GM18499 (cell line): ENCODE data around the gene BCOR.

ENCODE experiments used
- ATAC-seq: cut with Tn5 transposase; IDR thresholded peaks from one replicate; pipeline ENCODE4 v1.9.1; 2021; ENCODE audit warnings: moderate number of reproducible peaks; ENCODE audit not compliant: insufficient read depth, unreplicated experiment

The BCOR gene

DNA sequence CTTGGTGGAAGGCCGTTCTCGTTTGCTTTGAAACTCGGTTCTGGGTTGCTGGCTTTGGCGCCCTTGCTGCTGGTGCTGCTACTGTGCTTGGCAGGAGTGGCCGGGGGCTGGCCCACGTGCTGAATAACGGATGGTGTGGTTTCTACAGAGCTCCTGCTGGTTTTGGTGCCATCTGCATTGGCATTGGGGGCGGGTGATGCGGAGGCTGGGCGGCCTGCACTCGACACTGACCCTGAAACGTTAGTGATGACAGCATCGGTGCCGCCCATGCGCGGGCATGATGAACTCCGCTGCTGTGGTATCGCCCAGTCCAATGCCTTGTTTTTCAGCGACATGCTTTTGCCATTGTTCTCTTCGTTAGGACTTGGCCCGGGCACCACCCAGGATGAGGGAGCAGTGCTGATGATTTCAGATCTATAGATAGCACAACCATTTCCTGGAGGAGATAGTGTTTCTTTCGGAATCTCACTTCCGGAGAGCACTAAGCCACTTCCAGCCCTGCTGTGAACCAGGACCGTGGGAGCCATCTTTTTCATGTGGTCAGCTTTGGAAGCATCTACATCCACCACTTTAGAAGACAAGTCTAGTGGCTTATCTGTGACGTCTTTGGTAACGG lies 24.2 kb downstream of the BCOR start:
- ATAC-seq = no peak

GRCh38 chrX:40072246-40072645 lies 25.5 kb downstream of the BCOR start:
- no peak for ATAC-seq

GRCh38 chrX:40068048-40068447 lies 29.7 kb downstream of the BCOR start:
- no peak for ATAC-seq

GRCh38 chrX:40066700-40067099 lies 31.1 kb downstream of the BCOR start:
- no peak for ATAC-seq

GRCh38 chrX:40065296-40066046 lies 32.3 kb downstream of the BCOR start:
- no peak for ATAC-seq

DNA sequence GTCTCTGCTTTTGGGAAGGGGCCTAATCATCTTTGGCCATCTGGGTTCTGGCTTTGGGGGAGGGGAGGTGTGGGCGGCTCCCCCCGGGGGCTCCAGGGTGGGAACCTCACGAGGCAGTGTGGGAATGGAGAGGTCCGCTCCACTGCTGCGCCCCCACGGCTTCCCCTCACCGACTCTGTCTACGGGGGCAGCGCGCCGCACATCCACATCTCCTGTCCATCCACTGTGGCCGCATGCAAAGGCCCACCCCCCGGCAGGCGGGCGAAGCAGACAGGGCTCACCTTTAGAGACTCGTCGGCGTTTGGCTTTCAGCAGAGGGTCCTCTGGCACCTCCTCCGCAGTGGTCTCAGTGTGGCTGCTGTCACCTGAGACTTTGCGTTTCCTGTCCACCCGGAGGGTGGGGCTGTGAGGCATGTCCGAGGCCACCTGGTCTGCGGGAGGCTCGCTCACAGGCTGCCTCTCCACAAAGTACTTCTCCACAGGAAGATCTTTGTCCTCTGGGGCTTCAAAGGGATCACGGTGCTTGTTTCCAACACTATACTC lies 33.6 kb downstream of the BCOR start:
- ATAC-seq = no peak

GRCh38 chrX:40063555-40063954 lies 34.2 kb downstream of the BCOR start:
- ATAC-seq = no peak

GRCh38 chrX:40062525-40063155 lies 35.1 kb downstream of the BCOR start:
- no peak for ATAC-seq

DNA sequence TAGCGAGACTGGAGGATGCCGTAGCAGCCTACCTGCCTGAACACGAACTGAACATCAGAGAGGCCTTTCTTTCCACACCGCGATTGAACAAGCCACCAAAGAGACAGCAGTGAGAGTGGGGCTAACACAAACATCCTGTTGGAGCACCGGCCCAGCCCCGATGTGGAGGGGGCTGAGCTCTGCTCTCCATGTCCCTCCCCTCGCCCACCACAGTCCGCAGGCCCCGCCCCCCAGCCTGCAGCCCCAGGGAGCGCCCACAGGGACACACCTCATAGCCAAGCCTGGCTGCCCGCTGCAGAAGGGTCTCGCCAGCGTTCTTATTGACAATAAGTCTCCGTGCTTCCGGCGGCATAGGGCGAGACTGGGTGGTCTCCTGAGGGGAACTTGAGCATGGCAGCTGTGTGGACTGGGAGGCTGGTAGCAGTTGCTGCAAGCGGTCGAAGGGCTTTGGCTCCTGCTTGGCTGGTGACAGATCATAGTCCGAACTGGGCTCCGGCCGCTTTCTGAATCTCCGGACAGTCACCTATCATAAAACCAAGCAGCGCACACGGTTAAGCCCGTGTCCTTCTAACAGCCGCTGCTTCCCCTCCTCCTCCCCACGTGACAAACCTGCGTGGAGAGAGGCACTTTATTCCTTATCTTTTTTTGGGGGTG lies 35.8 kb downstream of the BCOR start:
- ATAC-seq = no peak

DNA sequence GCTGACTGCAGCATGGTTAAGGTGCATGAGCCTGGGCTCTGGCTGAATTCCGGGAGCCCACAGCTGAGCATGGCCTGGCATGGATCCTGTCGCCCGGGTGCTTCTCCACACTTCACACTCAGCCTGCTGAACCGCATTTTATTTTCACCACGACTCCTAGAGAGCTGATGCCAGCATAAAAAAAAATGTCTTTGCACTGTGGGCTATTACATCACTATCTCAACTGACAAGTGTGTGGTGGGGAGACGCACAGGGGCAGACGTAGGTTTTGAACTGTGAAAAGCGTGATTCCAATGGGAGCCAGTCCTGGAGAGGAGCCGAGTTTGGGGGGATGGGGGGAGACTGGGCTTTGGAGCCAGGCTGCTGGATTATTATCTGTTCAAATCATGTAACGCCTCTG lies 36.8 kb downstream of the BCOR start:
- ATAC-seq = no peak

GRCh38 chrX:40060356-40060845 lies 37.4 kb downstream of the BCOR start:
- ATAC-seq = no peak

GRCh38 chrX:40058719-40059118 lies 39.0 kb downstream of the BCOR start:
- ATAC-seq = no peak

- ATAC-seq = no peak
Observed at GRCh38 chrX:40057405-40057804, 40.4 kb downstream of the BCOR start.

GRCh38 chrX:40056420-40056819 lies 41.3 kb downstream of the BCOR start:
- ATAC-seq = no peak

GRCh38 chrX:40055495-40055894 lies 42.3 kb downstream of the BCOR start:
- ATAC-seq = no peak

GRCh38 chrX:40054793-40055192 lies 43.0 kb downstream of the BCOR start:
- ATAC-seq = no peak

DNA sequence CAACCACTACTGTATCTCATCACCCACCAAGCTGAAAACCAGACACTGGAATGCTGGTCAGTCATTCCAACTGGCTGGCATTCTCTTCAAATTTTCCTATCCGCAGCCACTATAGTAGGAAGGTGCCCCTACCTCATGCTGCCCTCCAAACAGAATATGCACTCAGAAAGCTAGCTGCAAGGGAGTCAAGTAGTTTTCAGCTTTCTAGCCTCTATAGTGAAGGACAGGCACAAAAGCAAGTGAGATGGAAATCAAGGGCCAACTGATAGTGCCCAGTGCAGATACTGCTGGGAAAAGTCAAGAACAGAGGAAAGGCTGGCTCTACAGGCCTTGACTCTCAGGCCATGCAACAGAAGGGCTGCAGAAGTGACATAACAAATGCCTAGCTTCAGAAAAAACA lies 47.2 kb downstream of the BCOR start:
- ATAC-seq = no peak

GRCh38 chrX:40049084-40049641 lies 48.6 kb downstream of the BCOR start:
- ATAC-seq = no peak

- ATAC-seq = no peak
Observed at GRCh38 chrX:40047485-40047884, 50.3 kb downstream of the BCOR start.

DNA sequence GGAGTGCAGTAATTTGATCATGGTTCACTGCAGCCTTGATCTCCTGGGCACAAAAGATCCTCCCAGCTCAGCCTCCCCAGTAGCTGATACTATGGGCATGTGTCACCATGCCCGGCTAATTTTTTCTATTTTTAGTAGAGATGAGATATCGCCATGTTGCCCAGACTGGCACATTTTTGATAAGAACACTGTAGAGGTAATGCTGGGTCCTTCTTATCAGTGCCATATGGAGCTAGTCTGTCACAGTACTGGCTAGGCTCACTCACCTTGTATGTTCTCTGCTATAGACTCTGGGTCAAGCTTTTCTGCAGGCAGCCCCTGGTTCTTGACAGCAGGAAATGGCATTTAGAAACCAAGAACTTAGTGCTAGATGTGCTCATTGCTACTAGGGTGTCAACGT lies 53.9 kb downstream of the BCOR start:
- no peak for ATAC-seq
